ENCODE data around the gene SORL1.

SORL1 gene

DNA sequence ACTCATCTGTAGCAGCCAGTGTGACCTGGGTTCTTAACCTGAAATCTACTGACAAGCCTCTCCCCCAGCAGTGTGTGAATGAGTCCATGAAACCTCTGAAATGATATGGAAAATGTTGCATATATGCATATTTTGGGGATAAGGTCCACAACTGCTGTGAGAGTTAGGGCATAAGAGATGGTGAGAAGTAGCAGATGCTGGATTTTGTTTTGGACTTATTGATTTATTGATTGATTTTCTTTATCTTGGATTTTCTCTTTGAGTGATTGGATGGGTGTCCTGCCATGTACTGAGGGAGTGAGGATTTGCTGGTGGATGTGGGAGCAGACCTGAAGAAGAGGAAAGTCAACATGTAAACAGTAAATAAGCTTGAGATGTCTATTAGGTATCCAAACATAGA is 212.0 kb downstream of the SORL1 start:
- DNase-seq: no peak

DNA sequence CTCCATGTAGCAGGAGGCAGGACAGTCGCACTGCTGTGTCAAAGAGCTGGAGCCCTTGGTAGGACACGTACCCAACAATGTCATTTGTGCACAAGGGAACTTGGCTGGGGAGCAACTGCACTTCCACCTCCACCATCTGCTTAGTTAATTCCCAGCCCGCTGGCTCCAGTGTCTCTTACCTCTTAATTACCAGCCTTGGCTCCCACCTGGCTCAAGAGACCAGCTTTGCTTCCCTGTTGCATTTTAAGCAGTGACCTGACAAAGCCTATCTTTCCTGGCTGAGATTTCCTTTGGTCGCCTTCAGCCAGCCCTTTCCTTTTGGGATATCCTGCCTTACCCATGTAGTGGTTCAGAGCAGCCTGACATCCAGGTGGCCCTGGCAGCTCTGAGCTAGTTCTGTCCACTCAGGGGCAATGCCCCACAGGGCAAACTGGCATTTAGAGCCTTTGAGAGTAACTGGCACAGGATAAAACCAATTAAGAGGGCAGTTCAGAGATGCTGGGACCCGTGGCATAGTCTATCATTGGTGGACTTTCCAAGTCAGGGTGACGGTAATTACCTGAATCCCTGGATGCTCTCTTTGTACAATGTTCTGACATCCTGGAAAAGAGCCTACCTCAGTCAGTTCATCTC is 213.2 kb downstream of the SORL1 start:
- DNase-seq: no peak

DNA sequence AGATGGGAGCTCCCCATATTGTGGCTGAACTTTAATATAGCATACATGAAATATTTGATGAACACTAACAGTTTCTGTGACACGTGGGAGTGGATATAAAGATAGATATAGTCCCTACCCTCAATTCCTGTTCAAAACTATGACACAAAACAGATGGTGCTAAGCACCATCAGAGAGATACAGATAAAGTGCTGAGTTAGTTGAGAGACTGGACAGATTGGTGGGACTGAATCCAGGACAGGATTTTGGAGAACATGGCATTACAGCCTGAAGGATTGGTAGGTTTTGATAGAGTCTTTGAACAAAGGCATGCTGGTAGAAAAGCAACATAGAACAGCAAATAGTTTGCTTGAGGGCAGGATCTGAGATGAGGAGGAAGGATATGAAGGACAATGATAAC is 215.7 kb downstream of the SORL1 start:
- DNase-seq: no peak

DNA sequence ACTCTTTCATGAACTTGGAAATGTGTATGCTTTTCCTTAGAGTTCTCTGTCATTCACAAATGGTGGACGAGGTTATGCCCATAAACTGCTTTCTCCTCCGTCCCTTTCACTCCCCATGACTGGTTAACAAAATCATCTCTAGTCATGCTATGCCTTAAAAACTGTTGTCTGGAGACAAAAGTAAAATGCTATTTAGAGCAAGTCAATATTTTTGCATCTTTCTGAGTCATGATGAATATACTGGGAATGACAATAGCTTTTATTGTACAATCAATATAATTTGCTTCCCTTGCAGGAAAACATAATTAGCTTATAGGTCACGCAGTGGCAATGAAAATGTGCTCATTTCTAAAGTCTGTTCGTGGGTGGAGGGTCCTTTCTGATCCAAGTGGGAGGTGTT is 217.3 kb downstream of the SORL1 start:
- DNase-seq: no peak

DNA sequence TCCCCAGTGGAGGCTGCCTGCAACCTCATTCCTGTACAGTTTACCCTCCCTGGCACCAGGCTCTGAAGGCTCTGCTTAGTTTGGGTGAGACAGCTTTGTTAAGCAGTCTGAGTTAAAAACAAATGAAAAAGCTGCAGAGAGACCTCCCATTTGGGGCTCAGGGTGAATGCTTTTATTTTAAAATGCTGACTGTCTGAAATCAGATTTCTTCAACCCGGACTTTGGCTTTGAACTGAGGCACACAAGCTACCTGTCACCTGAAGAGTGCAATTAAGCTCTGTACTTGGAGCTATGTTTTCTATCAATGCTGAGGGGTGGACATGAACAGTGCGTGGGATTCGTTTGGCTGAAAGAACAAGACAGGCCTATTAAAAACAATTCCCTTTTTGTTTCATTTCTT is 218.2 kb downstream of the SORL1 start:
- no peak for DNase-seq

DNA sequence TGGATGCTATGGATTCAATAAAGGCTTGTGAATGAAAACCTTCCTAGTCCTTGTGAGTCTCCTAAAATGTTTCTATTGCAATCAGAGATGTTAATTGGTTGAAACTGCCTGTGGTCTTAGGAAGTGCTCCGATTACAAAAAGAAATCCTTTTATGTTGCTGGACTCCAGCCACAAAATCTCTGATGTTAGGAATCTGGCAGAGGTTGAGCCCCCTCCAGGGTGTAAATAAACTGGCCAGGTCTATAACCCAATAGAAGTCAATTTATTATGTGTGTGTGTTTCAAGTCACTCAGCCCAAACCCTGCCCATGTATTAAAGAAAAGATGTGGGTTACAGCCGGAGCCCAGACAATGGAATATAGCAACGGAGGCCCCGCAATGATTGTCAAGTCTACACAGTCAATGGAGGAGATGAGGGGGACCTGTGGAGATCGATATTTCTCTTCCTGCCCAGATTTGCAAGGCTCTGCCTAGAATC is 218.7 kb downstream of the SORL1 start:
- no peak for DNase-seq

DNA sequence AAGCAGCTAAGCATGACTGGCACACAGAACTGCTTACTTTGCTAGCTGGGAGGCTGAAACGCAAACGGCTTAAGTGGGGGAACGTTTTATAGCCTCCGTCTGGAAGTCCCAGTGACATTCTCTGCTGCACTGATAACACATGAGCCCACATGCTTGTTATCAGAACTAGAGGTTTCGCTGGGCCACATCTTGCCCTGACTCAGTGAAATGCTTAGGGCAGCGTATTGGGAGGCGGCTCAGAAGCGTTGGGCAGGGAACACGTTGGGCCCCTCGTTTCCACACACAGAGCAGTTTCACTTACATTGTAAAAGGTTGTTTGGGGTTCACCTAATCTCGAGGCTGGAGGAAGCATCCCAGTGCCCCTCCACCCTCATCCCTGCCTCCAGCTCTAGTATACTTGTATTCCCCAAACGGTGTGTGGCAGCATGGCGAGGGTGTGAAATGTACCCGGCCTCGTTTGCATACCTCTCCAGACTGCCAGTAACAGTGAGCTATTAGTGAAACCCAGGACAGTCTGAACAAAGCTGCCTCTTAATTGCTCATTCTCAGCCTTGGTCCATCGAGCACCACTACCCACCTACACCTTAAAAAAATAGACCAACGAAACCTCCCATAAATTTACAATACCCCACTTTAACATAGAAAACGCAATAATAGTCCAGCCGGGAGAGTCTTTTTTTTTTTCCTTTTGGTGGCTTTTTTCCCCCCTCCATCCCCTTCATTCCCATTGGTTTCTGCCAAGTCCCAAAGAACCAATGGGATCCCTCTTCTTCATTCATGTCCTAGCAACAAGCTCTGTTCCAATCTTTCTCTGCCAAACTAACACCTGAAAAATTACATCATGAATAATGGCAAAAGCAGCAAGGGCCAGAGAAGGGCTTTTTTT is 219.4 kb downstream of the SORL1 start:
- no peak for DNase-seq

DNA sequence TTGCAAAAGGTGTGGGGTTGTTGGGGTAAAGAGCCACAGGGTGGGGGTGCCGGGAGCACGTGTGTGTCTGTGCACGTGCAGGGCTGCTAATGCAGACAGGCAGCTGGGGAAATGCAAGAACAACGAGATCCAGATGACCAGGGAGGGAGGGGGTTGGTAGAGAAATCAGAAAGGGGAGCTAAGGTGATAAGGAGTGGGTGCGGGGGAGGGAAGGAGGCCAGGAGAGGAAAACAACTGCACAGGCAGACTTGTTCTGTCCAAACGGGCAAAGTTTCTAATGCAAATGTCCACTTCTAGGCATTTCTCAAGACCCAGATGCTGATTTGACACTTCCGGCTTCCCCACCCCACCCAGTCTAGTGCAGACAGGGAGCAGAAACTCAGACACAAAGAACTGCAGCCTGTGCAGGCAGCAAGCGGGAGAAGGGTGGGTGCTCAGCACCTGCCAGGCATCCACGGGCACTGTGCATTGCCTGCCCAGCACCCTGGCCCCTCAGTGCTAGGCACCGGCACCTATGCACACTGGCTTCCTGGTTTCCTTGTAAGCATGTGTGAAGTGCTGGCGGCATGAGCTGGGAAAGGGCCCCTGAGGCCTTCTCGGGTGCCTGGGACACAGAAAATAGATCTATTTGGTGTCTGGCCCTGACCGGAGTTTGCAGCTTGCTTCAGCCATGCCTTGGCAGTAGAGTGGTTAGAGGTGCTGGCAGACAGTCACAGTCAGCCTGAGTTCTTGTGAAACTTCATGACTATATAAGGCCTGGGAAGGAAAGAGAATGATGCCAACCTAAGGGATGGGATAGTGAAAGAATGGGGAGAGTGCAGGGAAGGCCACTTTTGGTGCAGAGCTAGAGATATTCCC is 220.7 kb downstream of the SORL1 start:
- DNase-seq: no peak

DNA sequence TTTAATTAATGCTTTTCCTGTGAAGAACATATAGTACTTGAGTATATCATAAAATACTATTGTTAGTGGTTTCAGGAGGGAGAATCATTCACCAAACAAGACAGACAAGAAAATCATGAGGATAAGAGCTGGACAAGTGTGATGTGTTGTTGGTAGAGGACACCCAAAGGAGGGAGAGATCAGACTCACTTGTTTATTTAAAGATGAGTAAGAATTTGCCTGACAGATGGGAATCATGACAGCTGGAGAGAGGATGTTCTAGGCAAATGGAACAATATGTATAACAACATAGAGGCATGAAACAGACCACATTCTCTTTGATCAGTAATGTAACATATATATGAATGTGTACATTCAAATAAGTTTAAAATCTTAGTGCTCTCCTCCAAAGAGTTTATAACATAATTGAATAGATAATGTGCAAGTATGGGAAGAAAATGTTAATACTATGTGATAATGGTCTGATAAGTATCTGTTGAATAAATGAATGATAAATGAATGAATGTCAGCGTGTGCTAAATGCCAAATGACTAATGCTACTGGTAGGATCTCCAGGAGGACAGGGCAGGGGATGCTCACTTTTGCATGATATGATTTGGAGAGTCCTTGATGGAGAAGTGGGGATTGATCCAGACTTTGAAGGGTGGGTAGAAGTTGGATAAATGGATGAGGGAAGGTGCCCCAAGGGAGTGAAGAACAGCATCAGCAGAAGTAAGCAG is 229.6 kb downstream of the SORL1 start:
- DNase-seq: no peak

Measured in GOT3 (cell line).